WTC11 (cell line): ENCODE measurements around the gene TRIM4. TPM values are rescaled to one million over a fixed set of nuclear protein-coding genes. Genes with fewer than 3 reads are reported as not detected.
A peak's percentile ranks its signal among the peaks of the same experiment; 100 is the strongest.

ENCODE experiments used
- ATAC-seq: fragments of 200-7000 bp; cut with Tn5 transposase; 2 replicates; pipeline ENCODE4 v1.10.0; 2021; ENCODE audit warnings: mild to moderate bottlenecking, moderate library complexity
- CTCF ChIA-PET: fragments of 300-600 bp; sonication (Branson Sonifier 250); formaldehyde crosslinking; loops from one replicate; lab custom pipeline; 2021; ENCODE audit warnings: antibody characterized with exemption; lab: Charles Lee
- POLR2A ChIA-PET: fragments of 350-600 bp; sonication (Branson Sonifier 250); formaldehyde crosslinking; loops from one replicate; lab custom pipeline; 2021; ENCODE audit warnings: antibody characterized with exemption; lab: Charles Lee
- DNase-seq: peaks from one replicate; pipeline ENCODE4 v3.0.0; 2021; ENCODE audit warnings: low spot score
- H3K27ac Mint-ChIP-seq: 2 replicates; pipeline ENCODE4 v1.8.0; 2021; ENCODE audit warnings: mixed read lengths
- H3K27me3 Mint-ChIP-seq: 2 replicates; pipeline ENCODE4 v1.8.0; 2021; ENCODE audit warnings: low read depth, mild to moderate bottlenecking, moderate library complexity, mixed read lengths
- H3K36me3 Mint-ChIP-seq: 2 replicates; pipeline ENCODE4 v1.8.0; 2021; ENCODE audit warnings: mixed read lengths
- H3K4me1 Mint-ChIP-seq: 2 replicates; pipeline ENCODE4 v1.8.0; 2022; ENCODE audit warnings: mixed read lengths
- H3K4me3 Mint-ChIP-seq: 2 replicates; pipeline ENCODE4 v1.8.0; 2021; ENCODE audit warnings: mild to moderate bottlenecking, moderate library complexity, mixed read lengths
- H3K9me3 Mint-ChIP-seq: 2 replicates; pipeline ENCODE4 v1.8.0; 2021; ENCODE audit warnings: mixed read lengths
- CTCF ChIP-seq: fragments of 200-600 bp; IDR thresholded peaks from 2 replicates; pipeline ENCODE4 v1.8.0; 2022; ENCODE audit warnings: antibody characterized with exemption
- E2F1 ChIP-seq: sonication (generic); formaldehyde crosslinking; IDR thresholded peaks from 2 replicates; pipeline ENCODE4 v1.8.0; 2022; ENCODE audit warnings: mild to moderate bottlenecking, missing genetic modification reagents
- ERG ChIP-seq: fragments of 250-450 bp; sonication (Bioruptor Pico); IDR thresholded peaks from 2 replicates; pipeline ENCODE4 v1.8.0; 2021; ENCODE audit warnings: mild to moderate bottlenecking
- ETV6 ChIP-seq: sonication (generic); formaldehyde crosslinking; IDR thresholded peaks from 2 replicates; pipeline ENCODE4 v1.8.1; 2022; ENCODE audit warnings: mild to moderate bottlenecking, missing genetic modification reagents
- HMGXB4 ChIP-seq: sonication (generic); formaldehyde crosslinking; IDR thresholded peaks from 2 replicates; pipeline ENCODE4 v1.8.1; 2023; ENCODE audit warnings: mild to moderate bottlenecking, moderate library complexity, missing genetic modification reagents
- MAX ChIP-seq: sonication (generic); formaldehyde crosslinking; IDR thresholded peaks from 2 replicates; pipeline ENCODE4 v1.8.0; 2022; ENCODE audit warnings: mild to moderate bottlenecking, missing genetic modification reagents
- MLX ChIP-seq: sonication (generic); formaldehyde crosslinking; IDR thresholded peaks from 2 replicates; pipeline ENCODE4 v1.8.1; 2023; ENCODE audit warnings: mild to moderate bottlenecking, missing genetic modification reagents, moderate library complexity
- STAT6 ChIP-seq: sonication (generic); formaldehyde crosslinking; conservative IDR thresholded peaks from 2 replicates; pipeline ENCODE4 v1.8.1; 2023; ENCODE audit warnings: mild to moderate bottlenecking, low read depth, missing genetic modification reagents, moderate library complexity
- USF1 ChIP-seq: sonication (generic); formaldehyde crosslinking; IDR thresholded peaks from 2 replicates; pipeline ENCODE4 v1.8.0; 2022; ENCODE audit warnings: mild to moderate bottlenecking, missing genetic modification reagents
- USF2 ChIP-seq: sonication (generic); formaldehyde crosslinking; IDR thresholded peaks from 2 replicates; pipeline ENCODE4 v1.8.1; 2023; ENCODE audit warnings: mild to moderate bottlenecking, missing genetic modification reagents, moderate library complexity
- ZNF138 ChIP-seq: sonication (generic); formaldehyde crosslinking; conservative IDR thresholded peaks from 2 replicates; pipeline ENCODE4 v1.8.1; 2022; ENCODE audit warnings: mild to moderate bottlenecking, moderate library complexity, missing genetic modification reagents
- ZNF232 ChIP-seq: sonication (generic); formaldehyde crosslinking; IDR thresholded peaks from 2 replicates; pipeline ENCODE4 v1.8.0; 2022; ENCODE audit warnings: mild to moderate bottlenecking, missing genetic modification reagents
- ZNF423 ChIP-seq: fragments of 250-450 bp; sonication (Bioruptor Pico); IDR thresholded peaks from 2 replicates; pipeline ENCODE4 v2.1.2; 2022; ENCODE audit warnings: mild to moderate bottlenecking, moderate library complexity
- ZSCAN18 ChIP-seq: fragments of 250-450 bp; sonication (Bioruptor Pico); IDR thresholded peaks from 2 replicates; pipeline ENCODE4 v2.1.2; 2022; ENCODE audit warnings: mild to moderate bottlenecking, moderate library complexity
- total RNA-seq: library from RNA; stranded (reverse); gene quantifications from 3 replicates; pipeline ENCODE4 v1.2.3, GENCODE V29; 2021

TRIM4 gene
- total RNA-seq, 1 experiment from 2014 or later: 6.6 TPM

- TF ChIP-seq E2F1 (no peak), HMGXB4 (CRISPR knock-in tag) (no peak), STAT6 (CRISPR knock-in tag) (no peak), ERG (CRISPR knock-in tag) (no peak)
Observed at GRCh38 chr7:99930376-99930775, 11.0 kb upstream of the TRIM4 start (continued).

GRCh38 chr7:99929730-99930053, 10.4 kb upstream of the TRIM4 start:
- CTCF ChIA-PET: interaction anchor here (0.6 to 2.2 kb wide), 15 partner anchors 10 to 328 kb away, joined by 3 to 30 read pairs (median 7); partner anchors contain the start of genes AZGP1 and TRIM4

GRCh38 chr7:99928994-99929729, 9.8 kb upstream of the TRIM4 start, which contains the start of gene GJC3:
GJC3 (minus strand) TSS chr7:99929620; CDS start chr7:99929620, 0 bp downstream.
- DNase-seq: peak; percentile 73
- POLR2A ChIA-PET: interaction anchor here (0.6 to 1.2 kb wide), 2 partner anchors 15 to 58 kb away, joined by 4 to 9 read pairs; no protein-coding TSS in a partner anchor
- peak; percentile 88 for TF ChIP-seq USF1 (CRISPR knock-in tag)
- TF ChIP-seq MLX (CRISPR knock-in tag): no peak
- TF ChIP-seq MAX (CRISPR knock-in tag): peak; percentile 40; the same call in 1 of the 2 replicates
- TF ChIP-seq USF2 (CRISPR knock-in tag): peak; percentile 88
- TF ChIP-seq ZSCAN18 (CRISPR knock-in tag): no peak

More at GRCh38 chr7:99929730-99930053, 10.4 kb upstream of the TRIM4 start:
- no peak for DNase-seq
- H3K4me3 Mint-ChIP-seq: peak overlapping the region; percentile 64
- H3K27ac Mint-ChIP-seq: no peak overlapping the region; the same call in 1 of the 2 replicates
- peak; percentile 13 for ATAC-seq
- POLR2A ChIA-PET: interaction anchor here (0.6 to 1.2 kb wide), 2 partner anchors 14 to 57 kb away, joined by 4 to 9 read pairs; no protein-coding TSS in a partner anchor
- H3K4me1 Mint-ChIP-seq: peaks cover 56% of the 10 kb centered on the region
- H3K36me3 Mint-ChIP-seq: peaks cover 3% of the 10 kb centered on the region
- TF ChIP-seq MAX (CRISPR knock-in tag) (0 out of 2 replicates have a peak, but pooled peaks have one; percentile 15), CTCF (0 out of 2 replicates have a peak, but pooled peaks have one; percentile 12), ZNF138 (CRISPR knock-in tag) (no peak), ZNF423 (no peak), ZNF232 (CRISPR knock-in tag) (no peak), ETV6 (CRISPR knock-in tag) (0 out of 2 replicates have a peak, but pooled peaks have one; percentile 26)
- peaks cover 13% of the 10 kb centered on the region for H3K9me3 Mint-ChIP-seq
- peaks cover 14% of the 10 kb centered on the region for H3K27me3 Mint-ChIP-seq

More at GRCh38 chr7:99928994-99929729, 9.8 kb upstream of the TRIM4 start, which contains the start of gene GJC3:
- CTCF ChIA-PET: interaction anchor here (0.6 to 2.2 kb wide), 15 partner anchors 9 to 327 kb away, joined by 3 to 30 read pairs (median 7); partner anchors contain the start of genes AZGP1 and TRIM4
- Mint-ChIP-seq H3K4me1 (peaks cover 51% of the 10 kb centered on the region), H3K9me3 (peaks cover 13% of the 10 kb centered on the region), H3K4me3 (peak within 1 kb of the TSS; percentile 64), H3K36me3 (peaks cover 3% of the 10 kb centered on the region), H3K27ac (no peak within 1 kb of the TSS; the same call in 1 of the 2 replicates), H3K27me3 (peaks cover 14% of the 10 kb centered on the region)
- ATAC-seq: peak; percentile 95
